Gastrocnemius medialis (tissue), 4 donors: ENCODE results near the gene SIL1.

Experiments used
- POLR2A ChIP-seq, 2 donors: fragments of 450-650 bp; IDR thresholded peaks; one replicate each; pipeline ENCODE4 v1.6.1; 2017; ENCODE audit warnings: antibody characterized with exemption in 2 of 2, mild to moderate bottlenecking in 2 of 2, moderate library complexity in 2 of 2
- TF ChIP-seq, protein P1 (sequence below), 5 experiments: fragments of 450-650 bp in 3 of 5; fragments of 200-600 bp in 2 of 5; sonication (generic) in 2 of 5; IDR thresholded peaks in 4 of 5; conservative IDR thresholded peaks in 1 of 5; 1 replicate in 4 of 5; 2 replicates in 1 of 5; pipeline ENCODE4 v1.5.1; 2016 to 2019; ENCODE audit warnings: antibody characterized with exemption in 5 of 5, mild to moderate bottlenecking in 3 of 5, moderate library complexity in 3 of 5

DNA sequence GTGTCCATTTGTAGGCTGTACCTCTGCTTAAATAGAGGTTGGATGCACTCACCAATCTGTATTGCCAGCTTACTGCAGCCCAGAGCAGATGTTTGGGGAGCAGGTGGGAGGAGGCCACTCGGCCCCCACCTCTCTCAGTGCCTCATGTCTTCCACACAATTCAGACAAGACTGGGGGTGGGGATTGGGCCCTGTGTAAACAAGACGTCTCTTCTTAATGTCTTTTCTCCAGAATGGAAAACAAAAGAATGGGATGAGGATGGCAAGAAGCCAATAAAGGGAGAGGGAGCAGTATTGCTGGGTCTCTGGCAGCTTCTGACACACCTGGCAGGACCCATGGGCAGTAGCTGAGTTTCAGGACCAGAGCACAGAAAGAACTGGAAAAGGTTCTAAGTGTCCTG, 64.9 kb downstream of the SIL1 start:
- TF ChIP-seq, protein P1, sequence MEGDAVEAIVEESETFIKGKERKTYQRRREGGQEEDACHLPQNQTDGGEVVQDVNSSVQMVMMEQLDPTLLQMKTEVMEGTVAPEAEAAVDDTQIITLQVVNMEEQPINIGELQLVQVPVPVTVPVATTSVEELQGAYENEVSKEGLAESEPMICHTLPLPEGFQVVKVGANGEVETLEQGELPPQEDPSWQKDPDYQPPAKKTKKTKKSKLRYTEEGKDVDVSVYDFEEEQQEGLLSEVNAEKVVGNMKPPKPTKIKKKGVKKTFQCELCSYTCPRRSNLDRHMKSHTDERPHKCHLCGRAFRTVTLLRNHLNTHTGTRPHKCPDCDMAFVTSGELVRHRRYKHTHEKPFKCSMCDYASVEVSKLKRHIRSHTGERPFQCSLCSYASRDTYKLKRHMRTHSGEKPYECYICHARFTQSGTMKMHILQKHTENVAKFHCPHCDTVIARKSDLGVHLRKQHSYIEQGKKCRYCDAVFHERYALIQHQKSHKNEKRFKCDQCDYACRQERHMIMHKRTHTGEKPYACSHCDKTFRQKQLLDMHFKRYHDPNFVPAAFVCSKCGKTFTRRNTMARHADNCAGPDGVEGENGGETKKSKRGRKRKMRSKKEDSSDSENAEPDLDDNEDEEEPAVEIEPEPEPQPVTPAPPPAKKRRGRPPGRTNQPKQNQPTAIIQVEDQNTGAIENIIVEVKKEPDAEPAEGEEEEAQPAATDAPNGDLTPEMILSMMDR (IDR thresholded peaks at IDR 0.05 in 4 of 5, conservative IDR thresholded peaks at IDR 0.05 in 1 of 5) = no peak
- no peak for TF ChIP-seq POLR2A (IDR thresholded peaks at IDR 0.05)
